ENCODE measurements around the gene ACBD4.

DNA sequence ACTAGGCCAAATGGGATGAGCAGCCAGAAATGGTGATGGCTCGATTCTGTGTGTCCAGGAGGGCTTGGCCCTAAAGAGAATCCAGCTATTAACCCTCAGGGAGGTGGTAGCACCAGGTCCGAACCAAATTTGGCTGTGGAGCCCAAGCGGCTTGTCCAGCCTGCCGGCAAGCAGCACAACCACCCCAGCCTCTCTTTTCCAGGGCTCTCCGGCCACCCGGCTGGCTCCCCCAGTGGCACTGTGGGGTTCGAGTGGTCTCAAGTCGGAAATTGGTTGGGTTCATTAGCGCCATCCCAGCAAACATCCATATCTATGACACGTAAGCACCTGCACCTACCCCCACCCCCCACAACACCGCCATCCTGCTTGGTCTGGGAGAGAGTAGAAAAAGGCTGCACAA, 38.6 kb upstream of the ACBD4 start:
- TF ChIP-seq EZH2phosphoT487 (IDR thresholded peaks at IDR 0.05; ENCODE audit: borderline replicate concordance, low read depth) (no peak), POLR2AphosphoS5 (IDR thresholded peaks at IDR 0.05; ENCODE audit: low read depth, low read length) (no peak), TAF1 (IDR thresholded peaks at IDR 0.05; ENCODE audit: borderline replicate concordance, low read depth, low read length) (no peak), EP300 (IDR thresholded peaks at IDR 0.05; ENCODE audit: borderline replicate concordance in 1 of 2, low read depth in 1 of 2, low read length in 1 of 2) (no peak), RFX5 (IDR thresholded peaks at IDR 0.05; ENCODE audit: low read length) (no peak), GABPA (IDR thresholded peaks at IDR 0.05; ENCODE audit: low read depth) (no peak)
- TF ChIP-seq, protein P1, sequence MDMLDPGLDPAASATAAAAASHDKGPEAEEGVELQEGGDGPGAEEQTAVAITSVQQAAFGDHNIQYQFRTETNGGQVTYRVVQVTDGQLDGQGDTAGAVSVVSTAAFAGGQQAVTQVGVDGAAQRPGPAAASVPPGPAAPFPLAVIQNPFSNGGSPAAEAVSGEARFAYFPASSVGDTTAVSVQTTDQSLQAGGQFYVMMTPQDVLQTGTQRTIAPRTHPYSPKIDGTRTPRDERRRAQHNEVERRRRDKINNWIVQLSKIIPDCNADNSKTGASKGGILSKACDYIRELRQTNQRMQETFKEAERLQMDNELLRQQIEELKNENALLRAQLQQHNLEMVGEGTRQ (IDR thresholded peaks at IDR 0.05; ENCODE audit: borderline replicate concordance, low read depth, low read length): no peak
- TF ChIP-seq, protein P2, sequence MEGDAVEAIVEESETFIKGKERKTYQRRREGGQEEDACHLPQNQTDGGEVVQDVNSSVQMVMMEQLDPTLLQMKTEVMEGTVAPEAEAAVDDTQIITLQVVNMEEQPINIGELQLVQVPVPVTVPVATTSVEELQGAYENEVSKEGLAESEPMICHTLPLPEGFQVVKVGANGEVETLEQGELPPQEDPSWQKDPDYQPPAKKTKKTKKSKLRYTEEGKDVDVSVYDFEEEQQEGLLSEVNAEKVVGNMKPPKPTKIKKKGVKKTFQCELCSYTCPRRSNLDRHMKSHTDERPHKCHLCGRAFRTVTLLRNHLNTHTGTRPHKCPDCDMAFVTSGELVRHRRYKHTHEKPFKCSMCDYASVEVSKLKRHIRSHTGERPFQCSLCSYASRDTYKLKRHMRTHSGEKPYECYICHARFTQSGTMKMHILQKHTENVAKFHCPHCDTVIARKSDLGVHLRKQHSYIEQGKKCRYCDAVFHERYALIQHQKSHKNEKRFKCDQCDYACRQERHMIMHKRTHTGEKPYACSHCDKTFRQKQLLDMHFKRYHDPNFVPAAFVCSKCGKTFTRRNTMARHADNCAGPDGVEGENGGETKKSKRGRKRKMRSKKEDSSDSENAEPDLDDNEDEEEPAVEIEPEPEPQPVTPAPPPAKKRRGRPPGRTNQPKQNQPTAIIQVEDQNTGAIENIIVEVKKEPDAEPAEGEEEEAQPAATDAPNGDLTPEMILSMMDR (IDR thresholded peaks at IDR 0.05): no peak
- TF ChIP-seq, protein P3, sequence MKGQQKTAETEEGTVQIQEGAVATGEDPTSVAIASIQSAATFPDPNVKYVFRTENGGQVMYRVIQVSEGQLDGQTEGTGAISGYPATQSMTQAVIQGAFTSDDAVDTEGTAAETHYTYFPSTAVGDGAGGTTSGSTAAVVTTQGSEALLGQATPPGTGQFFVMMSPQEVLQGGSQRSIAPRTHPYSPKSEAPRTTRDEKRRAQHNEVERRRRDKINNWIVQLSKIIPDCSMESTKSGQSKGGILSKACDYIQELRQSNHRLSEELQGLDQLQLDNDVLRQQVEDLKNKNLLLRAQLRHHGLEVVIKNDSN (IDR thresholded peaks at IDR 0.05; ENCODE audit: borderline replicate concordance, low read depth): no peak

Data from SK-N-SH (cell line).